Ramos (cell line): Measurements from ENCODE around the gene MFF.
"Not testable (repeated sequence)": the region's sequence is repeated elsewhere in the genome, so short reads cannot be mapped to it uniquely, and the experiment has no call there.

Experiments
- in situ Hi-C: fragments of 300-500 bp; cut with MboI; formaldehyde crosslinking; loops from one replicate; pipeline ENCODE4 v1.14.3; 2022; ENCODE audit warnings: low sequenced_read_pairs; ENCODE audit not compliant: unreplicated experiment

Gene MFF

GRCh38 chr2:227326783-227327182 lies 1.7 kb downstream of the MFF start:
- in situ Hi-C loops: no loop called here

- in situ Hi-C loops: no loop called here
These were observed 10.7 kb downstream of the MFF start for GRCh38 chr2:227335713-227336112.

- in situ Hi-C loops: no loop called here
These were observed 12.4 kb downstream of the MFF start for GRCh38 chr2:227337442-227337841.

GRCh38 chr2:227339098-227339599 lies 14.1 kb downstream of the MFF start:
- in situ Hi-C loops: no loop called here

- in situ Hi-C loops: no loop called here
These were observed 15.1 kb downstream of the MFF start for GRCh38 chr2:227340106-227340505.

- in situ Hi-C loops: no loop called here
These were observed 16.5 kb downstream of the MFF start for GRCh38 chr2:227341553-227341952.

- in situ Hi-C loops: no loop called here
These were observed 19.2 kb downstream of the MFF start for GRCh38 chr2:227344231-227344630.

GRCh38 chr2:227347117-227347516 lies 22.1 kb downstream of the MFF start:
- in situ Hi-C loops: no loop called here

- in situ Hi-C loops: no loop called here
These were observed 23.3 kb downstream of the MFF start for GRCh38 chr2:227348324-227348723.

- in situ Hi-C loops: no loop called here
These were observed 25.1 kb downstream of the MFF start for GRCh38 chr2:227349989-227350612.

GRCh38 chr2:227351639-227352038 lies 26.6 kb downstream of the MFF start:
- in situ Hi-C loops: no loop called here

- in situ Hi-C loops: no loop called here
These were observed 35.3 kb downstream of the MFF start for GRCh38 chr2:227360351-227360750.

- in situ Hi-C loops: no loop called here
These were observed 38.7 kb downstream of the MFF start for GRCh38 chr2:227363756-227364155.

- in situ Hi-C loops: not testable (repeated sequence)
These were observed 39.7 kb downstream of the MFF start for GRCh38 chr2:227364585-227365263.

GRCh38 chr2:227365833-227366232 lies 40.8 kb downstream of the MFF start:
- in situ Hi-C loops: no loop called here

GRCh38 chr2:227366769-227367426 lies 41.8 kb downstream of the MFF start:
- in situ Hi-C loops: no loop called here

- in situ Hi-C loops: no loop called here
These were observed 42.4 kb downstream of the MFF start for GRCh38 chr2:227367427-227367795.

- in situ Hi-C loops: no loop called here
These were observed 43.5 kb downstream of the MFF start for GRCh38 chr2:227368574-227368973.

- in situ Hi-C loops: no loop called here
These were observed 45.0 kb downstream of the MFF start for GRCh38 chr2:227370092-227370491.

- in situ Hi-C loops: no loop called here
These were observed 45.8 kb downstream of the MFF start for GRCh38 chr2:227370791-227371312.

GRCh38 chr2:227373389-227373788 lies 48.3 kb downstream of the MFF start:
- in situ Hi-C loops: no loop called here
